Loucy (cell line): ENCODE results near the gene KLHL2.
A peak's percentile ranks its signal among the peaks of the same experiment; 100 is the strongest.
"Not testable (repeated sequence)": the region's sequence is repeated elsewhere in the genome, so short reads cannot be mapped to it uniquely, and the experiment has no call there.

Experiments used
- H2AFZ ChIP-seq: fragments of 200-600 bp; sonication (generic); 2 replicates; pipeline ENCODE4 v1.6.0; 2016; ENCODE audit warnings: antibody characterized with exemption, mild to moderate bottlenecking, low read length, moderate library complexity
- H3F3A ChIP-seq: fragments of 200-600 bp; 2 replicates; pipeline ENCODE4 v1.6.0; 2016; ENCODE audit warnings: antibody characterized with exemption, low read depth, mild to moderate bottlenecking
- H3K27me3 ChIP-seq: fragments of 200-600 bp; sonication (generic); 2 replicates; pipeline ENCODE4 v1.6.1; 2014; ENCODE audit warnings: low read length, mild to moderate bottlenecking; ENCODE audit not compliant: insufficient read depth, poor library complexity, severe bottlenecking
- H3K36me3 ChIP-seq: fragments of 200-600 bp; sonication (generic); 2 replicates; pipeline ENCODE4 v1.6.1; 2016; ENCODE audit warnings: low read length; ENCODE audit not compliant: insufficient read depth
- H3K4me1 ChIP-seq: fragments of 200-600 bp; sonication (generic); 2 replicates; pipeline ENCODE4 v1.5.1; 2014; ENCODE audit warnings: low read length, mild to moderate bottlenecking; ENCODE audit not compliant: insufficient read depth, poor library complexity, severe bottlenecking
- H3K4me2 ChIP-seq: fragments of 200-600 bp; sonication (generic); 2 replicates; pipeline ENCODE4 v1.6.0; 2014; ENCODE audit warnings: antibody characterized with exemption, low read length, low read depth, mild to moderate bottlenecking; ENCODE audit not compliant: poor library complexity, severe bottlenecking
- H3K4me3 ChIP-seq: fragments of 200-600 bp; sonication (generic); 2 replicates; pipeline ENCODE4 v1.5.1; 2014; ENCODE audit warnings: low read length, mild to moderate bottlenecking, mixed read lengths; ENCODE audit not compliant: poor library complexity, severe bottlenecking
- H3K79me2 ChIP-seq: fragments of 200-600 bp; sonication (generic); 2 replicates; pipeline ENCODE4 v1.6.1; 2014; ENCODE audit warnings: low read length; ENCODE audit not compliant: insufficient read depth
- H3K9ac ChIP-seq: fragments of 200-600 bp; sonication (generic); 2 replicates; pipeline ENCODE4 v1.6.0; 2014; ENCODE audit warnings: mild to moderate bottlenecking, low read depth, low read length, moderate library complexity; ENCODE audit not compliant: poor library complexity, severe bottlenecking
- H3K9me2 ChIP-seq: fragments of 200-600 bp; sonication (generic); replicated peaks from 2 replicates; pipeline ENCODE4 v1.6.1; 2016; ENCODE audit warnings: low read depth, low read length, mixed read lengths
- H3K9me3 ChIP-seq: fragments of 200-600 bp; sonication (generic); 2 replicates; pipeline ENCODE4 v1.6.1; 2014; ENCODE audit warnings: mild to moderate bottlenecking, antibody characterized with exemption, low read length, low read depth; ENCODE audit not compliant: insufficient read depth
- H4K20me1 ChIP-seq: fragments of 200-600 bp; sonication (generic); 2 replicates; pipeline ENCODE4 v1.6.0; 2014; ENCODE audit warnings: antibody characterized with exemption, low read length, mild to moderate bottlenecking; ENCODE audit not compliant: insufficient read depth, poor library complexity, severe bottlenecking
- CTCF ChIP-seq: fragments of 200-600 bp; sonication (generic); conservative IDR thresholded peaks from 2 replicates; pipeline ENCODE4 v1.5.1; 2014; ENCODE audit warnings: mild to moderate bottlenecking, antibody characterized with exemption, low read length
- EZH2phosphoT487 ChIP-seq: fragments of 200-600 bp; IDR thresholded peaks from 2 replicates; pipeline ENCODE4 v1.6.1; 2018; ENCODE audit warnings: antibody characterized with exemption, mild to moderate bottlenecking, moderate library complexity, borderline replicate concordance

The KLHL2 gene

GRCh38 chr4:165332502-165332901 is 125.1 kb downstream of the KLHL2 start:
- H2AFZ ChIP-seq, result no peak overlapping the region
- TF ChIP-seq CTCF, result no peak
- TF ChIP-seq EZH2phosphoT487, result no peak
- peak overlapping the region; percentile 97 for H3K4me2 ChIP-seq
- peaks cover 98% of the 10 kb centered on the region for H4K20me1 ChIP-seq
- no peaks in the 10 kb centered on the region for H3K9me3 ChIP-seq
- H3K9ac ChIP-seq, result peak overlapping the region; percentile 95
- peak overlapping the region; percentile 93 for H3K4me3 ChIP-seq
- peaks cover 77% of the 10 kb centered on the region for H3K4me1 ChIP-seq
- peaks cover 38% of the 10 kb centered on the region for H3K36me3 ChIP-seq
- no peaks in the 10 kb centered on the region for H3K27me3 ChIP-seq
- no peaks in the 10 kb centered on the region for H3F3A ChIP-seq
- no peaks in the 10 kb centered on the region for H3K9me2 ChIP-seq
- peaks cover 100% of the 10 kb centered on the region for H3K79me2 ChIP-seq

- Histone ChIP-seq H2AFZ (no peak overlapping the region), H3K4me3 (peak overlapping the region; percentile 93)
These were observed 127.9 kb downstream of the KLHL2 start for GRCh38 chr4:165335163-165335703.

GRCh38 chr4:165336743-165337142 is 129.4 kb downstream of the KLHL2 start:
- Histone ChIP-seq H3K4me2 (peak overlapping the region; percentile 97), H3K27me3 (no peaks in the 10 kb centered on the region)

More at GRCh38 chr4:165335163-165335703, 127.9 kb downstream of the KLHL2 start:
- peak overlapping the region; percentile 97 for H3K4me2 ChIP-seq
- H3K27me3 ChIP-seq, result no peaks in the 10 kb centered on the region
- peaks cover 99% of the 10 kb centered on the region for H4K20me1 ChIP-seq
- H3K79me2 ChIP-seq, result peaks cover 99% of the 10 kb centered on the region
- peaks cover 79% of the 10 kb centered on the region for H3K4me1 ChIP-seq
- peak overlapping the region; percentile 95 for H3K9ac ChIP-seq
- no peaks in the 10 kb centered on the region for H3K9me3 ChIP-seq
- no peaks in the 10 kb centered on the region for H3F3A ChIP-seq
- H3K36me3 ChIP-seq, result peaks cover 63% of the 10 kb centered on the region
- no peak for TF ChIP-seq CTCF
- TF ChIP-seq EZH2phosphoT487, result no peak
- no peaks in the 10 kb centered on the region for H3K9me2 ChIP-seq

GRCh38 chr4:165342340-165342739 is 135.0 kb downstream of the KLHL2 start:
- Histone ChIP-seq H3K4me1 (peaks cover 18% of the 10 kb centered on the region), H3F3A (peaks cover 18% of the 10 kb centered on the region; the same call in 1 of the 2 replicates), H3K36me3 (peaks cover 56% of the 10 kb centered on the region), H4K20me1 (peaks cover 61% of the 10 kb centered on the region), H3K79me2 (peaks cover 36% of the 10 kb centered on the region)
- H2AFZ ChIP-seq, H3K9me3 ChIP-seq, H3K4me3 ChIP-seq, H3K4me2 ChIP-seq, H3K27me3 ChIP-seq, H3K9ac ChIP-seq, H3K9me2 ChIP-seq: not testable (repeated sequence)

More at GRCh38 chr4:165336743-165337142, 129.4 kb downstream of the KLHL2 start:
- H3F3A ChIP-seq, result peaks cover 3% of the 10 kb centered on the region; the same call in 1 of the 2 replicates
- no peaks in the 10 kb centered on the region for H3K9me2 ChIP-seq
- no peaks in the 10 kb centered on the region for H3K9me3 ChIP-seq
- peak overlapping the region; percentile 95 for H3K9ac ChIP-seq
- TF ChIP-seq EZH2phosphoT487 (no peak), CTCF (no peak)
- H4K20me1 ChIP-seq, result peaks cover 99% of the 10 kb centered on the region
- peaks cover 68% of the 10 kb centered on the region for H3K4me1 ChIP-seq
- H3K4me3 ChIP-seq, result peak overlapping the region; percentile 93
- H3K36me3 ChIP-seq, result peaks cover 75% of the 10 kb centered on the region
- H2AFZ ChIP-seq, result no peak overlapping the region
- H3K79me2 ChIP-seq, result peaks cover 92% of the 10 kb centered on the region
